WTC11 (cell line): Measurements from ENCODE around the gene EPHB6.

Experiments
- CTCF ChIP-seq: fragments of 200-600 bp; IDR thresholded peaks from 2 replicates; pipeline ENCODE4 v1.8.0; 2022; ENCODE audit warnings: antibody characterized with exemption
- ELF4 ChIP-seq: sonication (generic); formaldehyde crosslinking; IDR thresholded peaks from 2 replicates; pipeline ENCODE4 v1.8.1; 2022; ENCODE audit warnings: low read depth, mild to moderate bottlenecking, moderate library complexity, missing genetic modification reagents
- FOXK1 ChIP-seq: sonication (generic); formaldehyde crosslinking; IDR thresholded peaks from 2 replicates; pipeline ENCODE4 v1.8.0; 2022; ENCODE audit warnings: mild to moderate bottlenecking, moderate library complexity, missing genetic modification reagents
- OVOL2 ChIP-seq: fragments of 250-450 bp; sonication (Bioruptor Pico); IDR thresholded peaks from 2 replicates; pipeline ENCODE4 v1.9.0; 2021; ENCODE audit warnings: mild to moderate bottlenecking, borderline replicate concordance
- TCF7 ChIP-seq: sonication (generic); formaldehyde crosslinking; IDR thresholded peaks from 2 replicates; pipeline ENCODE4 v1.8.0; 2022; ENCODE audit warnings: mild to moderate bottlenecking, low read depth, missing genetic modification reagents, moderate library complexity
- USF1 ChIP-seq: sonication (generic); formaldehyde crosslinking; IDR thresholded peaks from 2 replicates; pipeline ENCODE4 v1.8.0; 2022; ENCODE audit warnings: mild to moderate bottlenecking, missing genetic modification reagents
- ZNF423 ChIP-seq: fragments of 250-450 bp; sonication (Bioruptor Pico); IDR thresholded peaks from 2 replicates; pipeline ENCODE4 v2.1.2; 2022; ENCODE audit warnings: mild to moderate bottlenecking, moderate library complexity
- TF ChIP-seq, protein P1 (sequence below): sonication (generic); formaldehyde crosslinking; IDR thresholded peaks from 2 replicates; pipeline ENCODE4 v1.8.0; 2022; ENCODE audit warnings: mild to moderate bottlenecking, missing genetic modification reagents
- TF ChIP-seq, protein P2 (sequence below): sonication (generic); formaldehyde crosslinking; IDR thresholded peaks from 2 replicates; pipeline ENCODE4 v1.8.1; 2022; ENCODE audit warnings: low read depth, mild to moderate bottlenecking, moderate library complexity, missing genetic modification reagents, borderline replicate concordance

- TF ChIP-seq USF1 (CRISPR knock-in tag) (no peak), OVOL2 (CRISPR knock-in tag) (no peak), ZNF423 (no peak), CTCF (no peak), TCF7 (CRISPR knock-in tag) (no peak), ELF4 (CRISPR knock-in tag) (no peak), FOXK1 (CRISPR knock-in tag) (no peak)
- TF ChIP-seq, protein P1, sequence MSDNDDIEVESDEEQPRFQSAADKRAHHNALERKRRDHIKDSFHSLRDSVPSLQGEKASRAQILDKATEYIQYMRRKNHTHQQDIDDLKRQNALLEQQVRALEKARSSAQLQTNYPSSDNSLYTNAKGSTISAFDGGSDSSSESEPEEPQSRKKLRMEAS (CRISPR knock-in tag): no peak
- TF ChIP-seq, protein P2, sequence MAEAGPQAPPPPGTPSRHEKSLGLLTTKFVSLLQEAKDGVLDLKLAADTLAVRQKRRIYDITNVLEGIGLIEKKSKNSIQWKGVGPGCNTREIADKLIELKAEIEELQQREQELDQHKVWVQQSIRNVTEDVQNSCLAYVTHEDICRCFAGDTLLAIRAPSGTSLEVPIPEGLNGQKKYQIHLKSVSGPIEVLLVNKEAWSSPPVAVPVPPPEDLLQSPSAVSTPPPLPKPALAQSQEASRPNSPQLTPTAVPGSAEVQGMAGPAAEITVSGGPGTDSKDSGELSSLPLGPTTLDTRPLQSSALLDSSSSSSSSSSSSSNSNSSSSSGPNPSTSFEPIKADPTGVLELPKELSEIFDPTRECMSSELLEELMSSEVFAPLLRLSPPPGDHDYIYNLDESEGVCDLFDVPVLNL (CRISPR knock-in tag): no peak
Observed at GRCh38 chr7:142813226-142813625, 41.6 kb upstream of the EPHB6 start.
